Measurements from ENCODE around the gene ATP2B3.

- TF ChIP-seq POLR2AphosphoS5 (IDR thresholded peaks at IDR 0.05; ENCODE audit: borderline replicate concordance, low read depth, low read length) (no peak), EZH2 (IDR thresholded peaks at IDR 0.05) (no peak)
These were observed 106.0 kb downstream of the ATP2B3 start for GRCh38 chrX:153623310-153624029.

Data from SK-N-MC (cell line).